COLO668 (cell line): ENCODE data around the gene SPRYD3.

Source experiments
- DNase-seq: peaks from one replicate; lab custom pipeline; 2025; ENCODE audit not compliant: unreplicated experiment; lab: John Stamatoyannopoulos, UW

Gene SPRYD3

DNA sequence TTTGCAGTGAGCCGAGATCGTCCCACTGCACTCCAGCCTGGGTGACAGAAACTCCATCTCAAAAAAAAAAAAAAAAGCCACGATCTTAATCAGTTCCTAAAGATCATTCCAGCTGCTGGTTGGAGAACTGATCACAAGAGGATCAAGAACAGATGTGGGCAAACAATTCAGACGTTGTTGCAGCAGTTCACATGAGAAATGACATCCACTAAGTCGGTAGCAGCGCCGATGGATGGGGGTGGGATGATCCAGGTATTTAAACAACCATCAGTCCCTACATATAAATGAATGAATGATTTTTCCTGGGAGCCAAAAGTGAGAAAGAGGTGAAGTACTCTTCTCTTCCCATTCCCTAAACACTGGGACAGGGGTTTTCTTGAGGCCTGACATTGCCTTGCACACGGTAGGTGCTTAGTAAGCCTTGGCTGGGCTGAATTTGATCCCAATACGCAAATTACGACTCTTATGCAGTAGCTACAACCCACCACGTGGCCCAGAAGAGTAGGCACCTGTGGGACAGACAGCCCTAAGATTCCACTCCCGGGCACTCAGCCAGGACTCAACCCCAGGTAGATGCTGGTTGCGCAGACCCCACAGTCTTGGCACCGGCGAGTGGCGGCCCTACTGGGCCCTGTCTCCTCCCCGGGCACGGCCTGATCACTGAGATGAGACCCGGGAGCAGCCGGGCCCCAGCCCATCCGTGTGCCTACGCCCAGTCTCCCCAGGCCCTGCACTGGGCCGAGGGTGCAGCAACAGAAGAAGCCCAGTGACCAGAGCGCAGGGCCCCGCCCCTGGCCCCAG is 565 bp downstream of the SPRYD3 start:
- no peak for DNase-seq

DNA sequence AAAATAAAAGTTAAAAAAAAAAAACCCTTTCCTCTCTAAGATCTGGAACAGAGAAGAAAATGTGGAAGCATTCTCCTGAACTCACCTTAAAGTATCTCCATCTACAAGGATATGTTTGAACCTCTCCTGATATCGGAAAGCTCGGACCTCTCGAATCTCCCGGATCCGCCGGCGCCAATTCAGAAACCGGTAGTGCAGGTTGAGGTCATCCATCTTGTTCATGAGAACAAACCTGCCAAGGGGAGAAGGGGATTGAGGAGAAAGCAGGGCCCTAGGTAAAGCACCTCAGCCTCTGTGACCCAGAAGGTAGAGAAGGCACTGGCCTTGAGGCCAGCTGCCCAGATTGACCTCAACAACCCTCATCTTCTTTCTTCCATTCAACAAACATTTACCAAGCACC is 2.2 kb downstream of the SPRYD3 start:
- no peak for DNase-seq

DNA sequence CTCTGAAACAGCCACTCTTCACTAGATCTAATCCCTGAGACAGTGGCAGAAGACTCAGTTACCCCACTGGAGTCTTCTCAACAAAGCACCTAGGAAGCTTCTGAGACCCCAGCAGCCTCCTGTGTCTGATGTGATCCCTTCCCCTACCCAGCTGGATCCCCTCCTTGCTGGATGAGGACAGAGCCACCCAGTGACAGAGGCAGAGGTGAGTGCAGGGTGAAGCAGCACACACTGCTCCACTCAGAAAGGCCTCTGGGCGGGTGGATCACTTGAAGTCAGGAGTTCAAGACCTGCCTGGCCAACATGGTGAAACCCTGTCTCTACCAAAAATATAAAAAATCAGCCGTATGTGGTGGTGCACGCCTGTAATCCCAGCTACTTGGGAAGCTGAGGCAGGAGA is 2.7 kb downstream of the SPRYD3 start:
- DNase-seq: no peak

DNA sequence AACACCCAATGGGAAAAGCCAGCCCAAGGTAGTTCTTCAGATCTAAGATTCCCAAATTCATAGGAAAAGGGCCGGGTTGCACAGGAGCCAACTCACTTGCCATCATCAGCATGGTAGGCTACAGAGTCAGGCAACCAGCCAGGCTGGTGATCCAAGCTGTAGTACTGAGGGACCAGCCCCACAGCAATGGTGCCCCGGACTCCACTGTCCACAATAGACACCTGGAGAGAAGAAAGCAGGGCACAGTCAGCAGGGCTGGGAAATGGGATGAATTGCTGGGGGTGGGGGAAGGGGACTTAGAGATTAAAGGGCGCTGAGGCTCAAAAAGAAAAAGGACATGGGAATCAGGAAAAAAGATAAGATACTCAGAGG is 4.2 kb downstream of the SPRYD3 start:
- DNase-seq: no peak

DNA sequence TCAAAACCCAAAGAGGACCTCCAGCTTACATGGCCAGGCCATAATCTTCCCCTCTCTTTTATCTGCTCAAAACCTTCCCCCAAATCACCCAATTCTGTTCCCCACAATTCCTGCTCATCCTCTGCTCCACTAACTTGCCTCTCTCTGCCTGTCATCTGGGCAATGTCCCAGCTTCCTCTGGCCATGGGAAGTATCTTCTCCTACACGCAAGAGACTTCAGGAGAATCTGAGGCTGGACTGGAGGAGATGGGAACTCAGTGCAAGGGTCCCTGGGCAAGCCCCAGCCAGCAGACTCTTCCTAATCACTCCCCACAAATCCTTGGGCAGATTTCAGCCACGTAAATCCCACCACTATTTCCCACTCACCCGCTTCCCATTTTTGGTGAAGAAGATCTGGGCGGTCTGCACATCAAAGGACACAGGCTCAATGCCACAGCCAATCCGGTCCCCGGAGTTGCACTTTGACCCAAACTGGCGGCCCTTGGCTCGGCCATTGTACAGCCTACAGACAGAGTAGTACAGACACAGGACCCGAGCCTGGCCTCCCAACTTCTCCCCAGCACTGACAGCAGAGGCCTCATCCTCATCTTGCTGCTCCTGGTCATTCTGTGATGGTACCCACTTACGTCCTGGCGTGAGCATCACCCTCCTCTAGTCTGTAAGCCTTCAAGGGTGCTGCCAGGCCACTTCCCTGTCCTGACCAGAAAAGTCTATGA is 4.7 kb downstream of the SPRYD3 start:
- no peak for DNase-seq

DNA sequence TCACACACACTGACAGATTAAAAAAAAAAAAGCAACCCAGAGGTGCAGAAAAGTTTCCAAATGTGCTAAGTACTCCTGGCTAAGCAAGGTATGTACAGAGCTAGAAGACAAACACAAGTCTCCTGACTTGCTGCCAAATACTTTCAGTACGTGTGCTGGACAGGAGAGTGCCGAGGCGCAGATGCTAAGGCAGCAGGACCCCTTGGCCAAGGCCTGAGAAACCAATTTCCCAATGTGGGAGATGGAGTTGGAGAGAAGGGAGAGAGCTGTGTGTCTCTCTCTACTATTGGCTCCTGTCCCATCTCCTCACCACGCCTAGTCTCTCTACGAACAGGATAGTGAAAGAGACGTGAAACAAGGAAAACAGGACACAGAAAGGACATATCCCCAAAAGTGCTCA is 5.3 kb downstream of the SPRYD3 start:
- DNase-seq: no peak

DNA sequence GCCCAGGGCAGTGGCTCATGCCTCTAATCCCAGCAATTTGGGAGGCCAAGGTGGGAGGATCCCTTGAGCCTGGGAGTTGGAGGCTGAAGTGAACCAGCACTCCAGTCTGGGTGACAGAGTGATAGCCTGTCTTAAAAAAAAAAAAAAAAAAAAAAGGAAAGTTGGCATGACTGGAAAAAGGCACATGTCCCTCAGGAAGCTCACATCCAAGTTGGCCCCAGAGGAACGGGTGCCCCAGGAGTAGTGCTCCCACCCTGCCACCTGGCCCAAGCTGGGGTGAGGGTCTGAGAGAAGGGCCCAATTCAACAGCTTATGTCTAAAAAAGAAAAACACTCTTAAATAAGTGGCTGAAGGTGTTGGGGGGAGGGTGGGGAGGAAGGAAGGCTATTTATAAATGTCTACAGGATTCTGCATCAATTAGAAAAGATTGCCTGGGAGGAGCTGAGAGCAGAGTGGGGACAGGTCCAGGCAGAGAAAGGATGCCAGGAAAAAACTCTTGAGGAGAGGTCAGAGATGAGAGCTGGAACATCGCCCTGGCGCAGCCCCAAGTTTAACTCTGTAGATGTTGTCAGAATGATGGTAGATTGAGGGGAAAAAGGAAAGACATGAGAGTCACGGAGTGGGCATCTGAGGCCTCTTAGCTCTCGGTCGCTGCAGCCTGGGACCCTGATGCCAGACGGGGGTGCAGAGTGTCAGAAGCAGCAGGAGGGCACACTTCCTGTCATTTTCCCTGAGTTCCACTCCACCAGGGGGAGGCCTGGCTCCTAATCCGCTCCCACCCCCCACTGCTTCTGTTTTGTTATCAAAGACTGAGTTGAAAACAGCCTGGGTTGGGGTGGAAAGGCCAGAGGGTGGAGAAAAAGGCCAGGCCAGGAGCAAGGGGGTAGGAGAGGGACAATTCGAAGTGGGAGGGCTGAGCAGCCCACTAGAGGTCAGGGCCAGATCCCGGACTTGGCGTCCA is 7.3 kb downstream of the SPRYD3 start:
- DNase-seq: no peak

DNA sequence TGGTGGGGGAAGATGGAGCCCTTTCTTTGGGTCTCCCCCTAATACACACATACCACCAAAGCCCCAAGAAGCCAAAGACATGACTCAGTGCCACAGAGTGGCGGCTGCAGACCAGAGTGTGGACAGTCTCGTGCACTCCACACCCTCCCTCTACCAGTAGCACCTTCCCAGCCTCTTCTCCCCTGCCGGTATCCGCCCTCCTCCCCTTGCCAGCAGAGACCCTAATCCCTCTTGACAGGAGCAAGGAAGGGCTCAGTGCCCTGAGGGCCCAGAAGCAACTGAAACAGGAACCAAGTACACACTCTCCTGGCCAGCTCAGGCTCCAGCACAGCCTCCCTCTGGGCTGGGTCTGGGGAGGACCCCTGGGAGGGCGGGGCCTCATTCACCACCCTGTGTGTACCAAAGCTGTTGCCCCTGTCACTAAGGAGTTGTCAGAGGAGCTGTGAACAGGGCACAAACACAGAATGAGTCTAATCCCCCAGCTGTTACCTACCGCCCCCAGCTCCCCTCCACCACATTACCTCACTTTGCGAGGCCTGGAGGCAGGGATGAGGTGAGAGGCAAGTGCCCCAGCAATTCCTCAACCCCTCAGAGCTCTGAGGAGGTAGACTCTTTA is 8.2 kb downstream of the SPRYD3 start:
- DNase-seq: no peak

DNA sequence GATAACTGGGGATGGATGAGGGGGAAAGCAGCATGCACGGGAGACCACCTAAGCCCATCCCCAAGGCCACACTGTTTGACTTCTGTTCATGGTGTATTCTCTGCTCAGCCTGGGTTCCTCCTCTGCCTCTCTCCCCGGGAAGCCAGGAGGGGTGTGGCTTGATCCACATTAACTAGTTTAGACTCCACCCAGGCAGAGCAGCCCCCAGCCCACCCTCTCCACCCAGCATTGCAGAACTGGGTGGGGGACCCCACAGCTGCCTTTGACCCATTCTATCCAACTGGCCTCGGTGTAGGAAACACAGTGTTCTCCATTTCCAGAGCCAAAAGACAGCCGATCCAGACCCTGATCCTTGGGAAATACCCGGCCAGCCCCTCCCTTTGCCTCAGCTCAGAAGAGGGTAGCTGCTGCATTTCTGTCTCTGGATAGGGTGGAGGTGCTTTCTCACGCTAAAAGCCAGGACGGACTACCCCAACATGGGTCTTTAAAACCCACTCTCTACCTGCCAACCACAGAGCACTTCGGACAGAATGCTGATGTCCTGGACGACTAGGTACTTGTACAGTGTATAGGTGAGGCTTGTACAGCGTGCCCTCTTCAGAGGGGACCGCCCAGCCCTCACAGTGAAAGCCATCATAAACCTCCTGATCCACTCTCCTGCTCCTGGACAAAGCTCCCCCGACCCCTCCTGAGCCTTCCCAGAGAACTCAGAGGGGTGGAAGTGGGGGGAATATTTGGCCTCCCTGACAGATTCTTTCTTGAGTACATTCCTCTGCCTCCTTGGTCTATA is 9.4 kb downstream of the SPRYD3 start:
- no peak for DNase-seq

DNA sequence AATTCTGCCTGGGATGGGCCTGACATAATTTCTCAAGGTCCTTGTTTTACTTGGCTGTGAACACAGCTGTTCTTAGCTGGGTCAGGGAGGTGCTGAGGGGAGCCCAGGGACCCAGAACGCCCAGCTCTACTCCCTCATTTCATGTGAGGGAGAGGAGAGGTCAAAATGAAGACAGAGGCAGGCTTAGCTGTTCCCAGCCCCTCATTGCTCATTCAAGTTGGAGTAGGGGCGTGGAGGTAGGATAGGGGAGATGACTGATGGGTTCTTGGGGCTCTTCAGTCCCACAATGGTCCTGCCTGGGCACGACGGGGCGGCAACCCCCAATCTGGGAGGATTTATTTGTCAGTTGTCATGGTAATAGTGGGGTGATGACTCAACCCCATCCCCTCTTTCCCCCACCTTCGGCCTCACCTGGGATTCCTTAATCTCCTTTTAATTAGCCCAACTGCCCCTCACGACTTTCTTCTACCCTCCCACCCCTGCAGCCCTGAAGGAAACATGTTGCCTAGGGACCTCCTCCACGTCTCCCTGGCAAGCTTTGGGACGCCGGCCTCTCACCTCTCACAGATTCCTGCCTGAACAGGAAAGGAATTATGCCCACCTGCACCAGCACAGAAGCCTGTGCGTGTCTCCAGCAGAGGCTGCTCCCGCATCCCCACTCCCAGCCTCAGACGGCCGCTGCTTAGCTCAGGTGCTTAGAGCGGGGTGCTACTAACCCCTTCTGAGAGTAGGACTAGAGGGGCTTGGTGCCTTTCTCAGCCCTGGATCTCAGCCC is 10.2 kb downstream of the SPRYD3 start:
- no peak for DNase-seq

DNA sequence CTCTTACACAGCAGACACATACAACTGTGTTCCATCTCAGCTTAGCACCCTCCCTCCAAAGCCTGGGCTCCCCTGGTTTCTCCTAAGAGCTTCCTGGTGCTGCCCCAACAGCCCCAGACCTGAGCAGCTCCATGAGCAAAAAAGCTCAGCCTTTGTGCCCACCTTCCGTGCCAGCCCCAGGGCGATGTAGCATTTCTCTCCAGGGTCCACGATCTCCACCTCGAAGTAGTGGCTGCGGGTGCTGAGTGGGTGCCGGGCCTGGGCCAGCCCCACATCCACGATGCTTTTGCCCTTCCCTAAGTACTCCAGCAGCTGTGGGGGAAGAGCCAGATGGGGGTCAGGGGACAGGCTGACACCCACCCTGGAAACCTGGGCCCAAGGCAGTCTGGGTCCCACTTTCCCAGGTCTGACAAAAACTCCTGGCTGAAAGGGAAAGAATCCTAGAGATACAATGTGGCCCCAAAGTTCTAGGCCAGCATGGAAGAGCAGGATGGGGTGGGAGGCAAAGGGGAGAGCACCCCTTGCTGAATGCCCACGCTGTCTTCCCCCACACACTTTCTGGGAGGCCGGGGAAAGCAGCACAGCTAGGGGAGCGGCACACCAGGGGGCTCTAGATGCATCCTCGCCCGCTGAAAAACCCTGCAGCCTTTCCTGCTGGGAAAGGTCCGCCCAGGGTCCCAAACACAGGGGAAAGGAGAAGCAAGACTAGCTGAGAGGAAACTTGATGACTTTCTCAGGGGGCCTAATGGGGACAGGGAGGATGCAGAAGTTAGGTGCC is 11.0 kb downstream of the SPRYD3 start:
- no peak for DNase-seq

DNA sequence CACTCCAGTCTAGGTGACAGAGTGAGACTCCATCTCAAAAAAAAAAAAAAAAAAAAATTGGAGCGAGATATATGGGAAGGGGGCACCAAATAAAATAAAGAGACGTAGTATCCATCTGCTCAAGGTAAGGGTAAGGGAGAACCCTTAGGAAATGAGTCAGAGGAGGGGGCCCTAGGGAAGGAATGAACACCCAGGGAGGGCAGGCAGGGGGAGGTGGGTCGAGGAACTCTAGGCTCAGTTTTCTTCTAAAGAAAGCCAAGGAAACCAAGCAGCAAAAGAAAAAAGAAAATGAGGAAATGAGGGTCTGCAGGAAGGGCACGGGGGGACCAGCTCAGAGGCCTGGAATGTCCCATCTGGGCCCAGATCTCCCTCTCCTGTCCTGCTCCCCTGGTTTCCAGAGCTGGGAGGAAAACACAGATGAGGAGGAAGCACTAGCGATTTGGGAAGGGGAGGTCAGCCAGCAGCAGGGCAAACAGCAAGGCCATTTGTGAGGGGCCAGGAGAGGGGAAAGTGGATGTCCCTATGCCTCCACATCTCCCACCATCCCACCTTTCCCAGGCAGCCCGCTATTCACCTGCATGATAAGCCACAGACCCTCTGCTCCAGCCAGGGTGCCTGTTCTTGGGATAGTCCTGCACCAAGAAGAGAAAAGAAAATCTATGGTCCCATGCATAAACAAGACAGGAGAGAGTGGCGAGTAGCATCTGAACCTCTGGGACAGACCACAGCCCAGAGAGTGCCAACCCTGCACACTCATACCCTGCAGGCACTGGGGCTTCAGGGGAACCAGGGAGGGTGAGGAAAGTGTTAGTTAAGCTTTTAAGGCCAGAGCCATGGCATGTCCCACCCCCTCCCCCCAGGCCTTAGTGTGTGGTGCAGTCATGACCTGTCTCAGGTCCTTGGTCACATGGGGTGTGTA is 11.9 kb downstream of the SPRYD3 start:
- DNase-seq: no peak

DNA sequence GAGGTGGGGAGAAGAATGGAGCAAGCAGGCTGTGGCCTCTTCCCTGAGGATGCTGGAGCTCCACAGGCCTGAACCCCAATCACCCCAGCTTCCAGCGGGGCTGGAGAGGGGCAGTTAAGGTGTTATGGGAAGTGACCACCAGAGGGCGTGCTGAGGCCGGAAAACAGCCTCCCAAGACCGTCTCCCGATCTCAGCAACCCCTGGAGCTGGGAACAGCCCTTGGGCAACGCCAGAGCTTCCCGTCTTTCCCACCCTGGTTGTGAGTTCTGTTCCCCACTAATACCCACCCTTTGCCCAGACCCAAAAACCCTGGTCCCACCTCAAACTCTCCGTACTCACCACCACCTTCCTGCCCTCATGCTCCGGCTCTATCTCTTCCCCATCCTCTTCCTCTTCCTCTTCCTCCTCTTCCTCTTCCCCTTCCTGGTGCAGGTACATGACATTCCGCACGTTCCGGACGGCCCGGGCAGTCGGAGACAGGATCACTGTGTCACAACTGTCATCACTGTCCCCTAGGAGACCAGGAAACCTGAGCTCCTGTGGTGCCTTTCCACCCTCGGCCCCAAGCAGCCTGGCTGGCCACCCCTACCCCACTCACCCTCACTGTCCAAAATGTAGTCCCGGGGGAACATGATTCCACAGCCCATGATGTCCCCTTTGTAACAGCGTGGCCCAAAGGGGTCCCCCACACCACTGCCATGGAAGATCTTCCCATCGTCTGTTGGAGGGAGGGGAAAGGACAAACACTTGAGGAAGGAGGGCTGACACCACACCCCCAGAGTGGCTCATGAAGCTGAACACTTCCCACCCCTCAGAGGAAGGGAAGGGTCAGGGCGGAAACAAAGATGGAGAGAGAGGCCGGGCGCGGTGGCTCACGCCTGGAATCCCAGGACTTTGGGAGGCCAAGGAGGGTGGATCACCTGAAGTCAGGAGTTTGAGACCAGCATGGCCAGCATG is 12.9 kb downstream of the SPRYD3 start:
- peak; percentile 69 for DNase-seq

DNA sequence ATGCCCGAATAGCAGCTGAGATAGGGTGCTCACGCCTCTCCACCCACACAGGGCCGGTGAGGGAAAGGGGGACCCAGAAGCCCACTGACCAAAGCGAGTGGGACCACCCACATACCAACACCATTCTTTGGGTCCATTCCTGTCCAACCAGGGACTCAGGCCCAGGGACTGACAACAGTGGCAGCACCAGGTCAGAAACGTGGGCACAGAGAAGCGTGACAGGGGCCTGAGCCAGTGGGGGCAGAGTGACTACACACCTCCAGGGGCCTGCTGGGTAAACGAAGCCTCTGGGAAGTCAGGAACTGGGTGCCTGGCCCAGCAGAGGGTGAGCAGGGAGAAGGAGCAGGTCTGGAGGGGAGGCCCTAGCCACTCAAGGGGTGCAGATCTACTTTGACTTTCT is 13.7 kb downstream of the SPRYD3 start:
- DNase-seq: no peak

DNA sequence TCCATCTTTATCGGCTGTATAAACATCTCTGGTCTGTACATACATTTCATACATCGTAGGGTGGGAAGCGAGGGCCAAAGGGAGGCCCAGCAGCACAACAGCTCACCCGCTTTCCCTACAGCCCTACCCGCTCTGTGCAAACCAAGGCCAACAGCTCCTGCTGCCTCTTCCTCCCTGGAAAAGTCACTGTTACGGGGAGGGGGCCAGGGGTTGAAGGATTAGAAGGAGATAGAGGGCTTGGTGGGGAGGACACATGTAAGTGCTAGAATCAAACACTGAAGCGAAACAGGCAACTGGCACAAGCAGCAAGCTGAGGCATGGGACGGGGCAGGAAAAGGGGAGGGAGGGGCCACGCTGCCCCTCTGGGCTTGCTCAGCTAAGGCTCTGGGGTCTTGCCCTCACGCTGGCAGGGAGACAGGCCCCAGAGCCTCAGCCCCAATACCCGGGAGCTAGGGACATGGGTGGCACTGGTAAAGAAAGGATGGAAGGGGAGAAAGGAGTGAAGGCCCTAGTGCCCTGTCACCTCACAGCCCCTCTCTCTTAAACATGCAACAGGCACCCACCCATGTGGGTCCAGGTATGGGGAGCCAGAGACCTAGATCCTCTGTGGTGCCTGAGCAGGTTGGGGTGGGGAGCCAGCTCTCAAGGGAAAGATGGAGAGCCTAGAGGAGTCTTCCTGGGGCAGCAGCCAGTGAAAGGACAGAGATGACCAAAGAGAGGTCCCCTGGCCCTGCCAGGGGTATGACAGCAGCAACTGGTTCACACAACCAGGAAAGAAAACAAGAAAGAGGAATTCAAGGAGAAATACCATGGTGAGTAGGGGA is 14.4 kb downstream of the SPRYD3 start:
- DNase-seq: no peak
